ENCODE results near the gene RNF175. TPM values are rescaled to one million over a fixed set of nuclear protein-coding genes. Genes with fewer than 3 reads are reported as not detected.

The RNF175 gene
- total RNA-seq, 3 donors from 2014 or later = 3.6 to 5.9 TPM; not detected in 1

DNA sequence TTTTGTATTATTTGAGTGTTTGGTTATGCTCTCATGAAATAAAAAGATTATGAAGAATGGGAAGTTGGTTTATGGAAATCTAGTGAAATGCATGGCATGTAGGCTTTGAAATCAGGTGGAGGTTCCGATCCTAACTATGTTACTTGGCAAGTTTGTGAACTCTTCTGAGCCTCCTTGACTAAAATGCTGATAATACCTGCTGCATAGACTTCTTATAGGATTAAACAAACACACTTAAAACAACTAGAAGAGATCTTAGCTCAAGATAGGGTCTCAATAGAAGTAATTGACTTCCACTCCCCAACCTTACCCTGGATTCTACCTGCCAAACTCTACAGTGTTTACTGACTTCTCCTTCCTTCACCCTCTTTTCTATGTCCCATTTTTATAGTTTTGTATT, 97.9 kb downstream of the RNF175 start:
- Histone ChIP-seq H3K27me3 (no peaks in the 10 kb centered on the region), H3K4me1 (no peaks in the 10 kb centered on the region), H3K27ac (peak overlapping the region in 1 of 2 donors; percentile 6), H3K9me3 (no peaks in the 10 kb centered on the region), H3K4me3 (no peak overlapping the region), H3K36me3 (no peaks in the 10 kb centered on the region)
- no peak for DNase-seq (ENCODE audit: low spot score in 2 of 2)
- no peak for TF ChIP-seq POLR2AphosphoS5 (IDR thresholded peaks at IDR 0.05)
- intact Hi-C loops (cut with DNase I; ENCODE audit: low total_unique reads) = no loop called here

DNA sequence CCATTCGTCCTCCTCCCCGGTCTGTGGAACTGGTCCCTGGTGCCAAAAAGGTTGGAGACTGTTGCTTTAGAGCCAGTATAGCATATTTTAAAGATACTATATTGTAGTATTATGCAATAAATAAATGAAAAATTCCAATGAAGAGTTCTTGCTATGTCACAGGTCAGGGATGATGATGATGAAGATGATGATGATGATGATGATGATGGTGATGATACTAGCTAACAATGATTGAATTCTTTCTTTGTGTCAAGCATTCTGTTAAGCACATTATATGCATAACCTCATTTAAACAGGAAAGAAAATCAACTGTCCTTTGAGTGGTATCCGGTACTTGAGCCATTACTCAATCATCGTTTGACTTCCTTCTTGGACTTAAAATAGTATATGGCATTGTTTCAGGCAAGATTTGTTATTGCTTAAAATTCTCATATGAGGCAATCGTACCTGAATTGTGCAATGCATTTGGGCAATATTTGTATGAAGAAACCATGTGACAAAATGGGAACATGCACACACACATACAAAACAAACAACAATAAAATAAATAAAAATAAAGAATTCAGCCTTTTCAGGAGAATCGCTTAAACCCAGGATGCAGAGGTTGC, 98.5 kb downstream of the RNF175 start:
- peak overlapping the region; percentile 68 to 84 for H3K27ac ChIP-seq

More for the DNA sequence above, 98.5 kb downstream of the RNF175 start:
- no peaks in the 10 kb centered on the region for H3K9me3 ChIP-seq
- TF ChIP-seq POLR2A (IDR thresholded peaks at IDR 0.05) (no peak), POLR2AphosphoS5 (IDR thresholded peaks at IDR 0.05) (peak in 2 of 3 donors; percentile 67 to 77)
- TF ChIP-seq, protein P1, sequence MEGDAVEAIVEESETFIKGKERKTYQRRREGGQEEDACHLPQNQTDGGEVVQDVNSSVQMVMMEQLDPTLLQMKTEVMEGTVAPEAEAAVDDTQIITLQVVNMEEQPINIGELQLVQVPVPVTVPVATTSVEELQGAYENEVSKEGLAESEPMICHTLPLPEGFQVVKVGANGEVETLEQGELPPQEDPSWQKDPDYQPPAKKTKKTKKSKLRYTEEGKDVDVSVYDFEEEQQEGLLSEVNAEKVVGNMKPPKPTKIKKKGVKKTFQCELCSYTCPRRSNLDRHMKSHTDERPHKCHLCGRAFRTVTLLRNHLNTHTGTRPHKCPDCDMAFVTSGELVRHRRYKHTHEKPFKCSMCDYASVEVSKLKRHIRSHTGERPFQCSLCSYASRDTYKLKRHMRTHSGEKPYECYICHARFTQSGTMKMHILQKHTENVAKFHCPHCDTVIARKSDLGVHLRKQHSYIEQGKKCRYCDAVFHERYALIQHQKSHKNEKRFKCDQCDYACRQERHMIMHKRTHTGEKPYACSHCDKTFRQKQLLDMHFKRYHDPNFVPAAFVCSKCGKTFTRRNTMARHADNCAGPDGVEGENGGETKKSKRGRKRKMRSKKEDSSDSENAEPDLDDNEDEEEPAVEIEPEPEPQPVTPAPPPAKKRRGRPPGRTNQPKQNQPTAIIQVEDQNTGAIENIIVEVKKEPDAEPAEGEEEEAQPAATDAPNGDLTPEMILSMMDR (IDR thresholded peaks at IDR 0.05) = no peak
- peaks cover 0 to 4% of the 10 kb centered on the region in 2 donors for H3K4me1 ChIP-seq
- no peak for DNase-seq (ENCODE audit: low spot score in 2 of 2)
- H3K36me3 ChIP-seq = no peaks in the 10 kb centered on the region
- no peak overlapping the region for H3K4me3 ChIP-seq
- H3K27me3 ChIP-seq = no peaks in the 10 kb centered on the region
- intact Hi-C loops (cut with DNase I; ENCODE audit: low total_unique reads) = no loop called here

Other genes with a start within 250 kb of the RNF175 start
- 10 to 100 TPM; 51.7 to 76.8 (median 52.4) TPM for gene TLR2, start 75.7 kb downstream of the RNF175 start, total RNA-seq
- 10 to 100 TPM in 2 of 3 donors, 1 to 10 TPM in 1; 6.9 to 60.4 (median 54.1) TPM for gene SFRP2, start 29.1 kb upstream of the RNF175 start, total RNA-seq